HTR-8/SVneo (cell line): ENCODE measurements around the gene STXBP5.

Experiments
- DNase-seq: peaks from one replicate; pipeline ENCODE4 v3.0.0; 2011; ENCODE audit warnings: low spot score, mixed read lengths; ENCODE audit not compliant: insufficient read length
- FAIRE-seq: peaks from 2 replicates; lab custom pipeline; 2011; peaks lifted over from hg19 to GRCh38; lab: Jason Lieb, UNC

STXBP5 gene

GRCh38 chr6:147176795-147177194 lies 27.4 kb upstream of the STXBP5 start:
- FAIRE-seq = no peak
- DNase-seq = no peak

- no peak for FAIRE-seq
- DNase-seq = no peak
Observed at GRCh38 chr6:147177286-147177685, 26.9 kb upstream of the STXBP5 start.

GRCh38 chr6:147178355-147178754 lies 25.9 kb upstream of the STXBP5 start:
- DNase-seq = no peak
- FAIRE-seq = no peak

- DNase-seq (no peak), FAIRE-seq (no peak)
Observed at GRCh38 chr6:147179809-147180208, 24.4 kb upstream of the STXBP5 start.

- DNase-seq = no peak
- no peak for FAIRE-seq
Observed at GRCh38 chr6:147180926-147181325, 23.3 kb upstream of the STXBP5 start.

GRCh38 chr6:147184379-147184778 lies 19.8 kb upstream of the STXBP5 start:
- no peak for DNase-seq
- no peak for FAIRE-seq

GRCh38 chr6:147185216-147185615 lies 19.0 kb upstream of the STXBP5 start:
- FAIRE-seq (no peak), DNase-seq (no peak)

- DNase-seq = no peak
- no peak for FAIRE-seq
Observed at GRCh38 chr6:147190556-147190955, 13.7 kb upstream of the STXBP5 start.

GRCh38 chr6:147192278-147192911 lies 11.8 kb upstream of the STXBP5 start:
- no peak for DNase-seq
- no peak for FAIRE-seq

GRCh38 chr6:147194652-147195411 lies 9.4 kb upstream of the STXBP5 start:
- DNase-seq (no peak), FAIRE-seq (no peak)

- FAIRE-seq = no peak
- DNase-seq = no peak
Observed at GRCh38 chr6:147195510-147195909, 8.7 kb upstream of the STXBP5 start.

- no peak for FAIRE-seq
- no peak for DNase-seq
Observed at GRCh38 chr6:147195987-147196386, 8.2 kb upstream of the STXBP5 start.

- FAIRE-seq = no peak
- DNase-seq = no peak
Observed at GRCh38 chr6:147200711-147201110, 3.5 kb upstream of the STXBP5 start.

- FAIRE-seq = no peak
- peak; percentile 51 for DNase-seq
Observed at GRCh38 chr6:147201885-147202515, 2.2 kb upstream of the STXBP5 start.

GRCh38 chr6:147202516-147203310 lies 1.5 kb upstream of the STXBP5 start:
- DNase-seq (peak; percentile 94), FAIRE-seq (no peak)

GRCh38 chr6:147203311-147204059 lies 732 bp upstream of the STXBP5 start:
- FAIRE-seq = peak; percentile 52
- DNase-seq = peak; percentile 81

GRCh38 chr6:147204843-147205311 lies 660 bp downstream of the STXBP5 start:
- no peak for FAIRE-seq
- DNase-seq = no peak

GRCh38 chr6:147205690-147206600 lies 1.7 kb downstream of the STXBP5 start:
- FAIRE-seq (no peak), DNase-seq (peak; percentile 12)

GRCh38 chr6:147207351-147207750 lies 3.1 kb downstream of the STXBP5 start:
- DNase-seq (no peak), FAIRE-seq (no peak)
